IPS-18a (cell line): ENCODE results near the gene TMA7.
"Not testable (repeated sequence)": the region's sequence is repeated elsewhere in the genome, so short reads cannot be mapped to it uniquely, and the experiment has no call there.

Experiments
- H3K27ac ChIP-seq: one replicate; pipeline ENCODE4 v1.5.1; 2013; ENCODE audit warnings: low read length
- H3K27me3 ChIP-seq: one replicate; pipeline ENCODE4 v1.6.1; 2013; ENCODE audit warnings: mild to moderate bottlenecking, low read length; ENCODE audit not compliant: control insufficient read depth, insufficient read depth
- H3K36me3 ChIP-seq: one replicate; pipeline ENCODE4 v1.6.1; 2013; ENCODE audit warnings: low read depth, low read length; ENCODE audit not compliant: control insufficient read depth
- H3K4me1 ChIP-seq: one replicate; pipeline ENCODE4 v1.6.1; 2013; ENCODE audit warnings: low read depth, low read length; ENCODE audit not compliant: control insufficient read depth
- H3K4me3 ChIP-seq: one replicate; pipeline ENCODE4 v1.5.1; 2013; ENCODE audit warnings: low read length
- H3K9ac ChIP-seq: one replicate; pipeline ENCODE4 v1.6.1; 2013; ENCODE audit warnings: mild to moderate bottlenecking, low read length, moderate library complexity
- H3K9me3 ChIP-seq: one replicate; pipeline ENCODE4 v1.6.1; 2013; ENCODE audit warnings: low read depth, low read length; ENCODE audit not compliant: control insufficient read depth

TMA7 gene

GRCh38 chr3:48439820-48440589 lies at the start of gene TMA7, which contains the start of gene CCDC51:
TMA7 (plus strand) TSS chr3:48440257; CDS start chr3:48440297, 40 bp downstream.
CCDC51 (minus strand) TSS chr3:48440119; CDS start chr3:48435128, 4,991 bp downstream.
- Histone ChIP-seq H3K4me3 (peak within 1 kb of the TSS; percentile 98), H3K9me3 (no peaks in the 10 kb centered on the region), H3K4me1 (peaks cover 5% of the 10 kb centered on the region), H3K27me3 (no peaks in the 10 kb centered on the region), H3K36me3 (peaks cover 27% of the 10 kb centered on the region), H3K9ac (peak within 1 kb of the TSS; percentile 88), H3K27ac (peak within 1 kb of the TSS; percentile 61)

GRCh38 chr3:48394391-48394790 lies 45.7 kb upstream of the TMA7 start:
- no peak overlapping the region for H3K9ac ChIP-seq
- H3K9me3 ChIP-seq: no peaks in the 10 kb centered on the region
- H3K36me3 ChIP-seq: no peaks in the 10 kb centered on the region
- H3K27me3 ChIP-seq: no peaks in the 10 kb centered on the region
- H3K27ac ChIP-seq: no peak overlapping the region
- peaks cover 6% of the 10 kb centered on the region for H3K4me1 ChIP-seq
- no peak overlapping the region for H3K4me3 ChIP-seq

DNA sequence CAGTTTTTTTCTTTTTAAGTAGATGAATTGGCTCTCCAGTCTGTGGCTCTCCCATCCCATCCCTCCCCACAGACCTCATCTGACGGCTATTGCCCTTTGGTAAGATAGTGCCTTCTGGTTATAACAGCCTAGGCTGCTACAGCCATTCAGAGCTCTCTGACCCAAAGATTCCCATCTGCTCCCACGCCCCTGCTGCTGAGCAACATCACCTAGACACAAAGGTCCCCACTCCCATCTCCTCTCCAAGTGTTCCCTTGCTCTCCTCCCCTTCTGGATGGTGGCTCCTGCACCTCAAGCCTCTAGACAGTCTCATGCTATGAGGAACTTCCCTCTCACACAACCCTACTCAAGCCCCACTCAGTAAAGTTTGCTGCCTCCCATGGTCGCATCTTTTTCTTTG lies 44.3 kb upstream of the TMA7 start:
- Histone ChIP-seq H3K36me3 (no peaks in the 10 kb centered on the region), H3K27ac (no peak overlapping the region), H3K27me3 (no peaks in the 10 kb centered on the region), H3K9ac (no peak overlapping the region), H3K4me1 (peaks cover 6% of the 10 kb centered on the region), H3K9me3 (no peaks in the 10 kb centered on the region), H3K4me3 (no peak overlapping the region)

DNA sequence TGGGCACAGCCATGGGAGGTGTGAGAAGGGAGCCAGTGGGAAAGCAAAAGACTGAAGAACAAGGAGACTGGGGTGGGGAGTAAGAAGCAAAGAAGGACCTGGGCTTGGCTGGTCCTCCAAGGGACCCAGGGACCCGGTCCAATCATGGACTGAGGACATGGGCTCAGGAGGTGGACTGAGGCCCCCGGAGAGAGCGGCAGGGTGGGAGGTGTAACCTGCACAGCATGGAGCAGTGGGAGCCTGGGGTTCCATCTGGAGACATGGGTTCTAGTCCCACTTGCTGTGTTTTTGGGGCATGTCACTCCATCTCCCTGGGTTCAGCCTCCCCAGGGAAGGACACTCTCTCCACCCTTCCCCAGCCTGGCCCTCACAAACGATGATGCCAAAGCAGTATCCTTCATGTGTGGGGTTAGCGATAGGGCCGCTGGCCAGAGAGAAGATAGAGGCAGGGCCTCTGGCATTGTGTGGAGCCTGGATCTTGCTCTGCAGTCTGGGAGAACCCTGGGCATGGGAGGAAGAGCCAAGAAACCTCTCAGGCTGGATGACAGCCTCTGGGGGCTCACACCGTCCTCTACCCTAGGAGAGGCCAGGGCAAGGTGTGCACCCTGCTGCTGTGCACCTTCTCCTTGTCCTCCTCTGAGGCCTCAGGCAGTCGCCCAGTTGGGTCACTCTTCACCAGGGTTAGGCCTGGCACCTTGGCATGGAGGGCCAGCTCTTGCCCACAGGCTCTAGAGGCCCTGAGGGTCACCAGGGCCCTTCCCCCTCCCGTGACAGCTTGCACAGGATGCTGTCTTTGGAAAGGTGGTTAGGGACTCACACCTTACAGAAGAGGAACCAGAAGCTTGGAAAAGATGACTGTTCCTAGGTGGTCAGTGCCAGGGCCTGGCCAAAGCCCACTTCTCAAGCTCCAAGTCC lies 42.0 kb upstream of the TMA7 start:
- H3K36me3 ChIP-seq: peaks cover 6% of the 10 kb centered on the region
- no peak overlapping the region for H3K4me3 ChIP-seq
- no peak overlapping the region for H3K27ac ChIP-seq
- H3K9me3 ChIP-seq: no peaks in the 10 kb centered on the region
- H3K4me1 ChIP-seq: peaks cover 6% of the 10 kb centered on the region
- no peak overlapping the region for H3K9ac ChIP-seq
- H3K27me3 ChIP-seq: no peaks in the 10 kb centered on the region

DNA sequence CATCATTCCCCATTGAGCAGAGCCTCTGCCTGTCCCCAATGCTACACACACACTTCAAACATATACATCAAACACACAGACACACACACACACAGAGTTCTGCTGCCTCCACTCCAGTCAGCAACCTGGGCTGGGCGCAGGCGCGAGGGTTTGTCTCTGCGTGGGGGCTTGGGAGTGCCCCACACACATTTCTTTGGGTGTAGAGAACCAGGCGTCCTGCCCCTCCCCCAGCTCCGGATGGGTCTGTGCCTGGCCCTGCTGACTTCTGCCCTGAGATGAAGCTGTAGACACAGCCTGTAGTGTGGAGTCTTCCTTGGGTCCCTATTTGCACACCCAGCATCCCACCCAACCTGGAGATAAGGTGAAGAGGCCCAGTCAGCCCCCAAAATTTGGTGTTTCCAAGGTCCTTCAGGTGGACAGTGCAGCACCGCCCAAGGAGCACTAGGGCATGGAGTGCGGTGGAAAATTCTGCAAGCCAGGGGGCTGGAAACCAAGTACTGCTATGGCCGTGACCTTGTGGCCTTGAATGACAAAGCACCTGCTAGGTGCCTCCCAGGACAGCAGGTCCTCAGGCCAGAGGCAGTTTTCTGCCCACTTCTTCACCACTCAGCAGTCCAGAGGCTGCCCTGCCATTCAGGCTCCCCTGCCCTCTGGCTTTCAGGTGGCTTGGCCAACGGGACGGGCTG lies 41.2 kb upstream of the TMA7 start:
- H3K27ac ChIP-seq: no peak overlapping the region
- no peaks in the 10 kb centered on the region for H3K27me3 ChIP-seq
- no peak overlapping the region for H3K4me3 ChIP-seq
- H3K4me1 ChIP-seq: peaks cover 6% of the 10 kb centered on the region
- H3K36me3 ChIP-seq: peaks cover 13% of the 10 kb centered on the region
- no peaks in the 10 kb centered on the region for H3K9me3 ChIP-seq
- H3K9ac ChIP-seq: no peak overlapping the region

GRCh38 chr3:48399387-48400172 lies 40.5 kb upstream of the TMA7 start:
- Histone ChIP-seq H3K36me3 (peaks cover 20% of the 10 kb centered on the region), H3K9me3 (no peaks in the 10 kb centered on the region), H3K27ac (no peak overlapping the region), H3K9ac (no peak overlapping the region), H3K27me3 (no peaks in the 10 kb centered on the region), H3K4me1 (peaks cover 6% of the 10 kb centered on the region), H3K4me3 (no peak overlapping the region)

GRCh38 chr3:48400824-48401433 lies 39.1 kb upstream of the TMA7 start:
- no peaks in the 10 kb centered on the region for H3K27me3 ChIP-seq

DNA sequence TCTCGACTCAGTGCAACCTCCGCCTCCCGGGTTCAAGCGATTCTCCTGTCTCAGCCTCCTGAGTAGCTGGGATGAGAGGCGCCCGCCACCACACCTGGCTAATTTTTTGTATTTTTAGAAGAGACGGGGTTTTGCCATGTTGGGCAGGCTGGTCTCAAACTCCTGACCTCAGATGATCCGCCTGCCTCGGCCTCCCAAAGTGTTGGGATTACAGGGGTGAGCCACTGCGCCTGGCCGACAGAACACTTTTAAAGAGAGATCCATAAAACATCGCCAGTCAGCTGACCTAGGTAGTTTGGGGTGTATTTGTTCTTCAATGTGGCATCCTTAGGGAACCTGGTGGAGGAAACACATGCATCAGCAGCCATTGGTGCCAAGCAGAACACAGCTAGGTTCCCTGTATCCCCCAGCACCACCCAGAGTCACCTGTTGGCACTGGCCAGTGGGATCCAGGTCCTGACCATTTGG lies 38.6 kb upstream of the TMA7 start:
- not testable (repeated sequence) for H3K9ac ChIP-seq, H3K9me3 ChIP-seq, H3K4me3 ChIP-seq, H3K27ac ChIP-seq, H3K4me1 ChIP-seq, H3K27me3 ChIP-seq
- H3K36me3 ChIP-seq: peaks cover 39% of the 10 kb centered on the region

More at GRCh38 chr3:48400824-48401433, 39.1 kb upstream of the TMA7 start:
- Histone ChIP-seq H3K27ac (no peak overlapping the region), H3K4me3 (no peak overlapping the region), H3K4me1 (peaks cover 6% of the 10 kb centered on the region), H3K9ac (no peak overlapping the region), H3K36me3 (peaks cover 34% of the 10 kb centered on the region), H3K9me3 (no peaks in the 10 kb centered on the region)

DNA sequence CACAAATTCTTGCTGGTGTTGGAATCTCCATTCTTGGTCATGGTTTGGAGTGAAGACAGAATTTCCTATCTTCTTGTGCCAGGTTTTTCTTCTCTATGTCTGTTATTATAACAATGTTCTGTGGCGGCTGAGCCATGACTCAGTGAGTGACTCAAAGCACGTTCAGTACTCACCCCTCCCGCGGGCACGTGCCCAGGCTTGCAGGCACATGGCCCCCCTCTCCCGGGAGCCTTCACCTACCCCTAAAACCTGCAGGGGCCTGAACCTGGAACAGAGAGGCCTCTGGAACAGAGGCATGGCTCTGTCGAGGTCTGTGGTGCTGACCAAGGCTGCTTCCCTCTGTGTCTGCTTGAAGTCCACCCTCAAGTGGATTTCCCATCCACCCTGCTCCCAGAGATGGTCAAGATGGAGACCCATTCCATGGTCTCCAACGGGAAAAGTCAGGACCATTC lies 37.8 kb upstream of the TMA7 start:
- H3K4me3 ChIP-seq: no peak overlapping the region
- peaks cover 47% of the 10 kb centered on the region for H3K36me3 ChIP-seq
- no peaks in the 10 kb centered on the region for H3K9me3 ChIP-seq
- H3K27ac ChIP-seq: no peak overlapping the region
- no peaks in the 10 kb centered on the region for H3K27me3 ChIP-seq
- no peak overlapping the region for H3K9ac ChIP-seq
- H3K4me1 ChIP-seq: peaks cover 6% of the 10 kb centered on the region

DNA sequence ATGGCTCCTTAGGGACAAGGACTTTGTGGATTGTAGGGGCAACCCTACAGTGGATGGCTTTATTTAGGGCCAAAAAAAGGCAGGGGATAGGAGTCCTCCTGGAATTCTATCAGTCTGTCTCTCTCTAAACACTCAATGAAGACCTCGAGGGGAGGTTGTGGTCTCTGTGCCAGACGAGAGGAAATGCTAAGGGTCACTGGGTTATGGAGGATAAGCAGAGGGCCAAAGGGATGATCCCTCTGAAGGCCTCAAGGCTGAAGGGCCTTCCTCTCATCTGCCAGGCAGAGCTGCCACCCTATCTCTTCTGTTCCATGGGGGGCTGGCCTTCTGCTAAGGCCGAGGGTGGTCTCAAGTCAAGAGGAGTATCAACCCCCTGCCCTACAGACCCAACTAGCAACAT lies 37.1 kb upstream of the TMA7 start:
- H3K27ac ChIP-seq: no peak overlapping the region
- peaks cover 51% of the 10 kb centered on the region for H3K36me3 ChIP-seq
- peaks cover 6% of the 10 kb centered on the region for H3K4me1 ChIP-seq
- no peaks in the 10 kb centered on the region for H3K9me3 ChIP-seq
- no peak overlapping the region for H3K9ac ChIP-seq
- no peaks in the 10 kb centered on the region for H3K27me3 ChIP-seq
- H3K4me3 ChIP-seq: no peak overlapping the region
